HFFc6 (cell line): ENCODE results near the gene THTPA. TPM values are rescaled to one million over a fixed set of nuclear protein-coding genes. Genes with fewer than 3 reads are reported as not detected.
"Not testable (repeated sequence)": the region's sequence is repeated elsewhere in the genome, so short reads cannot be mapped to it uniquely, and the experiment has no call there.

Experiments
- DNase-seq: peaks from one replicate; pipeline ENCODE4 v3.0.0-alpha.2; 2018
- H3K27ac Mint-ChIP-seq: 2 replicates; pipeline ENCODE4 v1.8.0; 2020; ENCODE audit warnings: mild to moderate bottlenecking, mixed read lengths
- H3K27me3 Mint-ChIP-seq: 2 replicates; pipeline ENCODE4 v1.8.0; 2021; ENCODE audit warnings: mild to moderate bottlenecking, moderate library complexity, mixed read lengths; ENCODE audit not compliant: insufficient read depth
- H3K36me3 Mint-ChIP-seq: 2 replicates; pipeline ENCODE4 v1.8.0; 2021; ENCODE audit warnings: low read depth, mixed read lengths
- H3K4me1 Mint-ChIP-seq: 2 replicates; pipeline ENCODE4 v1.8.0; 2020; ENCODE audit warnings: low read depth, mixed read lengths
- H3K4me3 Mint-ChIP-seq: 2 replicates; pipeline ENCODE4 v1.8.0; 2020; ENCODE audit warnings: mild to moderate bottlenecking, moderate library complexity, mixed read lengths
- H3K9me3 Mint-ChIP-seq: 2 replicates; pipeline ENCODE4 v1.8.0; 2020; ENCODE audit warnings: mild to moderate bottlenecking, mixed read lengths
- CTCF ChIP-seq: fragments of 200-600 bp; sonication (generic); IDR thresholded peaks from 2 replicates; pipeline ENCODE4 v1.5.0; 2021; ENCODE audit warnings: antibody characterized with exemption, mild to moderate bottlenecking
- total RNA-seq, 6 experiments: library from RNA; stranded (reverse); fragmentation: NEBNext Ultra II Directional; extraction: Animal tissue kit (Norgen Biotek cat#: 25700); gene quantifications; 2 replicates in 1 of 6; 3 replicates in 5 of 6; pipeline ENCODE4 v1.2.3, GENCODE V29; 2021

Gene THTPA
- total RNA-seq, 6 experiments from 2014 or later: 10.4 to 14.1 (median 11.0) TPM

DNA sequence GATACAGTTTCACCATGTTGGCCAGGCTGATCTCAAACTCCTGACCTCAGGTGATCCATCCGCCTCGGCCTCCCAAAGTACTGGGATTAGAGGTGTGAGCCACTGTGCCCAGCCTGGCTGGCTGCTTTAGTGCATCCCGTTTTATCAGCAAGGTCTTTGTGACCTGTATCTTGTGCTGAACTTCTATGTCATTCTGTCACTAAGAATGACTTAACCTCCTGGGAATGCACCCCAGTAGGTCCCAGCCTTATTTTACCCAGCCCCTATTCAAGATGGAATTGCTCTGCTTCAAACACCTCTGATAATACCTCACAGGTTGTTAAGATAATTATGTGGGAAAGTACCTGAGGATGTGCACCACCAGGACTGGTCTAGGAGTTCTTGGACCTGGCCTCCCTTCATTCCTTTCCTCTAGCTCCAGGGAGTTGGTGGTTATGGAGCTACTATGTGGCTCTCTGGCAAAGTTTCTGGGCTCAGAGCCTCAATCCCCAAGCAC, 48.7 kb downstream of the THTPA start:
- TF ChIP-seq CTCF: no peak
- no peak overlapping the region for H3K27ac Mint-ChIP-seq
- no peaks in the 10 kb centered on the region for H3K36me3 Mint-ChIP-seq
- H3K4me1 Mint-ChIP-seq: peaks cover 21% of the 10 kb centered on the region
- peaks cover 16% of the 10 kb centered on the region for H3K27me3 Mint-ChIP-seq
- DNase-seq: no peak
- H3K9me3 Mint-ChIP-seq: no peaks in the 10 kb centered on the region
- no peak overlapping the region for H3K4me3 Mint-ChIP-seq

DNA sequence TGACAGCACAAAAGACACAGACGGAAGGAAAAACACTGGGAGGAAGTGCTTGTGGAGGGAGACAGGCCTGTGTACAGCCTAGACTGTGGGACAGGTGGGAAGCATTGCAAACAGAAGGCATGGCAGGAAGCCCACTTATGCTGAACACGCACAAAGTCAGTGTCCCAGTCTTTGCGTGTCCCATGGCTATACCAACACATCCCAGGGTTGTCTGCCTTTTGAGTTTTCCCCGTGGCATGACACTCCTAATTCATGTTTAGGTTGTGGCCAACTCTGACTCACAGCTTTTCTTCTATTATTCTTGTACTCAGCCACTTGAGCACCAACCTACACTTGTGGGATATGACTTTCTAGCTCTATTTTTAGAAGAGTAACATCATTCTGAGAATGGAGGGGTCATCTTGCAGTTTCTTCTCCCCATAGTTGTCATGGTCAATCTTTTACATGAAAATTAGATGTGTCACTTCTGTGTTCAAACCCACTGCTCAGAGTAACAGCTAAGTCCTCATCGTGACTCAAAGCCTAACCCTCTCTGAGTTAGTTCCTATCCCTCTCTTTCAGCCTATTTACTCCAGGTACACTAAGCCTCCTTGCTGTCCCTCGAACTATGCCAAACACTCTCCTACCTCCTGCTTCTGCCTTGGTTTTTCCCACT, 50.0 kb downstream of the THTPA start:
- Mint-ChIP-seq H3K9me3 (no peaks in the 10 kb centered on the region), H3K4me1 (peaks cover 21% of the 10 kb centered on the region), H3K4me3 (no peak overlapping the region), H3K36me3 (no peaks in the 10 kb centered on the region), H3K27me3 (peaks cover 22% of the 10 kb centered on the region), H3K27ac (no peak overlapping the region)
- no peak for TF ChIP-seq CTCF
- DNase-seq: peak; percentile 24

- no peak for DNase-seq
- Mint-ChIP-seq H3K4me3 (no peak overlapping the region), H3K4me1 (peaks cover 12% of the 10 kb centered on the region), H3K9me3 (no peaks in the 10 kb centered on the region), H3K27ac (no peak overlapping the region), H3K36me3 (no peaks in the 10 kb centered on the region), H3K27me3 (peaks cover 30% of the 10 kb centered on the region)
- no peak for TF ChIP-seq CTCF
Observed at GRCh38 chr14:23608454-23608853, 52.4 kb downstream of the THTPA start.

GRCh38 chr14:23609001-23609400, 52.9 kb downstream of the THTPA start:
- DNase-seq: no peak
- H3K36me3 Mint-ChIP-seq: no peaks in the 10 kb centered on the region
- H3K9me3 Mint-ChIP-seq: no peaks in the 10 kb centered on the region
- peaks cover 12% of the 10 kb centered on the region for H3K4me1 Mint-ChIP-seq
- no peak for TF ChIP-seq CTCF
- peaks cover 36% of the 10 kb centered on the region for H3K27me3 Mint-ChIP-seq
- no peak overlapping the region for H3K27ac Mint-ChIP-seq
- H3K4me3 Mint-ChIP-seq: no peak overlapping the region

DNA sequence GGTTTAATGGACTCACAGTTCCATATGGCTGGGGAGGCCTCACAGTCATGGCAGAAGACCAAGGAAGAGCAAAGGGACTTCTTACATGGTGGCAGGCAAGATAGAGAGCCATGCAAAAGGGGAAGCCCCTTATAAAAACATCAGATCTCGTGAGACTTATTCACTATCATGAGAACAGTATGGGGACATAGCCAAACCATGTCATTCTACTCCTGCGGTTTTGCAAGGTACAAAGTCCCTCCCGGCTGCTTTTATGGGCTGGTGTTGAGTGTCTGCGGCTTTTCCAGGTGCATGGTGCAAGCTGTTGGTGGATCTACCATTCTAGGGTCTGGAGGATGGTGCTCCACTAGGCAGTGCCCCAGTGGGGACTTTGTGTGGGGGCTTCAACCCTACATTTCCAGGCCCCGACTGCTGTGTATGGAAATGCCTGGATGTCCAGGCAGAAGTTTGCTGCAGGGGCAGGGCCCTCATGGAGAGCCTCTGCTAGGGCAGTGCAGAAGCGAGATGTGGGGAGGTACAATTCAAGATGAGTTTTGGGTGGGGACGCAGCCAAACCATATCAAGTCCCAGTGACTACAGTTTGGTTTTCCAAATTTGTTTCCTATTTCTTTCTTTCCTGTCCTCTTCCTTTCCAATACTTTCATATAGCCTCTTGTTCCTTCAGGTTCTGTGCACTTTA, 53.5 kb downstream of the THTPA start:
- not testable (repeated sequence) for DNase-seq, H3K36me3 Mint-ChIP-seq, H3K4me3 Mint-ChIP-seq, H3K9me3 Mint-ChIP-seq, H3K27ac Mint-ChIP-seq
- Mint-ChIP-seq H3K27me3 (peaks cover 37% of the 10 kb centered on the region), H3K4me1 (peaks cover 12% of the 10 kb centered on the region)

Other genes with a start within 250 kb of the THTPA start
- gene BCL2L2, start 249.4 kb upstream of the THTPA start, total RNA-seq: 10 to 100 TPM; 28.7 to 32.4 (median 31.1) TPM
- 100 to 1,000 TPM; 128 to 147 (median 137) TPM for gene PABPN1, start 234.8 kb upstream of the THTPA start, total RNA-seq
- 10 to 100 TPM; 11.7 to 15.6 (median 13.1) TPM for gene SLC22A17, start 203.4 kb upstream of the THTPA start, total RNA-seq
- gene EFS, start 191.1 kb upstream of the THTPA start, total RNA-seq: 10 to 100 TPM in 5 of 6 experiments, 1 to 10 TPM in 1; 8.8 to 13.5 (median 12.3) TPM
- not detected for gene IL25, start 183.5 kb upstream of the THTPA start, total RNA-seq
- gene CMTM5, start 179.2 kb upstream of the THTPA start, total RNA-seq: not detected
- gene MYH6, start 148.0 kb upstream of the THTPA start, total RNA-seq: not detected
- gene MYH7, start 120.6 kb upstream of the THTPA start, total RNA-seq: not detected
- gene NGDN, start 86.6 kb upstream of the THTPA start, total RNA-seq: 10 to 100 TPM; 22.6 to 29.9 (median 24.1) TPM
- 1 to 10 TPM in 4 of 6 experiments, under 1 TPM in 2; 0.63 to 4.2 (median 1.7) TPM for gene ZFHX2, start 4.5 kb upstream of the THTPA start, total RNA-seq
- gene AP1G2, start 11.5 kb downstream of the THTPA start, total RNA-seq: 1 to 10 TPM; 1.6 to 8.3 (median 2.2) TPM
- not detected for gene JPH4, start 22.5 kb downstream of the THTPA start, total RNA-seq
- under 1 TPM; 0.31 to 0.91 (median 0.51) TPM for gene DHRS2, start 80.1 kb downstream of the THTPA start, total RNA-seq